GM10847 (cell line): ENCODE results near the gene TGFBR3L.

Experiments used
- POLR2A ChIP-seq: IDR thresholded peaks from 2 replicates; pipeline ENCODE4 v1.6.1; 2011; ENCODE audit not compliant: insufficient read length; ENCODE audit errors: extremely low read depth

Gene TGFBR3L

GRCh38 chr19:7917267-7918061 is 2.8 kb downstream of the TGFBR3L start:
- TF ChIP-seq POLR2A, result no peak

GRCh38 chr19:7918615-7919421 is 4.2 kb downstream of the TGFBR3L start:
- TF ChIP-seq POLR2A, result no peak

- TF ChIP-seq POLR2A, result peak; percentile 64
These were observed 5.2 kb downstream of the TGFBR3L start, which contains the start of gene SNAPC2 for GRCh38 chr19:7919610-7920518. TSS of gene SNAPC2 (plus strand) at chr19:7920338. CDS start at chr19:7920367, 29 bp downstream.

GRCh38 chr19:7920519-7921301 is 6.1 kb downstream of the TGFBR3L start:
- TF ChIP-seq POLR2A, result peak; percentile 20

- no peak for TF ChIP-seq POLR2A
These were observed 6.8 kb downstream of the TGFBR3L start for GRCh38 chr19:7921302-7921966.

- TF ChIP-seq POLR2A, result no peak
These were observed 7.6 kb downstream of the TGFBR3L start for GRCh38 chr19:7921967-7922835.

- TF ChIP-seq POLR2A, result no peak
These were observed 8.2 kb downstream of the TGFBR3L start for GRCh38 chr19:7922836-7923195.

- no peak for TF ChIP-seq POLR2A
These were observed 8.9 kb downstream of the TGFBR3L start for GRCh38 chr19:7923295-7924191.

GRCh38 chr19:7924241-7924640 is 9.6 kb downstream of the TGFBR3L start:
- TF ChIP-seq POLR2A, result no peak

GRCh38 chr19:7924651-7925170 is 10.1 kb downstream of the TGFBR3L start:
- no peak for TF ChIP-seq POLR2A

- TF ChIP-seq POLR2A, result no peak
These were observed 10.7 kb downstream of the TGFBR3L start for GRCh38 chr19:7925171-7925851.
